ENCODE results near the gene KITLG. TPM values are rescaled to one million over a fixed set of nuclear protein-coding genes. Genes with fewer than 3 reads are reported as not detected.

The KITLG gene
- total and polyA plus RNA-seq, 3 donors from 2014 or later, result 12.2 to 25.0 (median 21.8) TPM

DNA sequence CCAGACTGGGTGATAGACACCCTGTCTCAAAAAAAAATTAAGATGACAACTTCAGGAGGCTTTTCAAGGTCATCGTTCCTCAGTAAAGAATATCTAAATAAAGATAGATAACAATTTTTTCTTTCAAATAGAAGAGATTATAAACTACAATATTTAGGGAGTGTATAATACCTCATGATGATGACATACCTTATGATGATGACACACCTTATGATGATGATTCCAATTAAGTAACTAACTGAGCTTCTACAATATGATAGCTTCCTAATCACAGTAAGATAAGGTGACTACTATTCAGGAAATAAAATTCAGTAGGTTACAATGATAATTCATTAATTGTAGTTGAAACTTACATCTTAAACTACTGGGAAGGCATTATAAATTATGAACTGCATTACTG is 40.4 kb downstream of the KITLG start:
- no peak for DNase-seq
- no peak for TF ChIP-seq POLR2A (IDR thresholded peaks at IDR 0.05)
- TF ChIP-seq, protein P1, sequence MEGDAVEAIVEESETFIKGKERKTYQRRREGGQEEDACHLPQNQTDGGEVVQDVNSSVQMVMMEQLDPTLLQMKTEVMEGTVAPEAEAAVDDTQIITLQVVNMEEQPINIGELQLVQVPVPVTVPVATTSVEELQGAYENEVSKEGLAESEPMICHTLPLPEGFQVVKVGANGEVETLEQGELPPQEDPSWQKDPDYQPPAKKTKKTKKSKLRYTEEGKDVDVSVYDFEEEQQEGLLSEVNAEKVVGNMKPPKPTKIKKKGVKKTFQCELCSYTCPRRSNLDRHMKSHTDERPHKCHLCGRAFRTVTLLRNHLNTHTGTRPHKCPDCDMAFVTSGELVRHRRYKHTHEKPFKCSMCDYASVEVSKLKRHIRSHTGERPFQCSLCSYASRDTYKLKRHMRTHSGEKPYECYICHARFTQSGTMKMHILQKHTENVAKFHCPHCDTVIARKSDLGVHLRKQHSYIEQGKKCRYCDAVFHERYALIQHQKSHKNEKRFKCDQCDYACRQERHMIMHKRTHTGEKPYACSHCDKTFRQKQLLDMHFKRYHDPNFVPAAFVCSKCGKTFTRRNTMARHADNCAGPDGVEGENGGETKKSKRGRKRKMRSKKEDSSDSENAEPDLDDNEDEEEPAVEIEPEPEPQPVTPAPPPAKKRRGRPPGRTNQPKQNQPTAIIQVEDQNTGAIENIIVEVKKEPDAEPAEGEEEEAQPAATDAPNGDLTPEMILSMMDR (IDR thresholded peaks at IDR 0.05), result no peak
- no peak overlapping the region for H3K4me3 ChIP-seq
- H3K27me3 ChIP-seq, result no peaks in the 10 kb centered on the region
- 0% methylated on average over 1 of the region's 1 CpG for WGBS, 2 donors
- no peaks in the 10 kb centered on the region for H3K4me1 ChIP-seq
- intact Hi-C loops (cut with DNase I; ENCODE audit: low total_unique reads), result no loop called here
- H3K9me3 ChIP-seq, result no peaks in the 10 kb centered on the region
- no peaks in the 10 kb centered on the region for H3K36me3 ChIP-seq (ENCODE audit: low read depth, missing control alignments)
- no peak overlapping the region for H3K27ac ChIP-seq

DNA sequence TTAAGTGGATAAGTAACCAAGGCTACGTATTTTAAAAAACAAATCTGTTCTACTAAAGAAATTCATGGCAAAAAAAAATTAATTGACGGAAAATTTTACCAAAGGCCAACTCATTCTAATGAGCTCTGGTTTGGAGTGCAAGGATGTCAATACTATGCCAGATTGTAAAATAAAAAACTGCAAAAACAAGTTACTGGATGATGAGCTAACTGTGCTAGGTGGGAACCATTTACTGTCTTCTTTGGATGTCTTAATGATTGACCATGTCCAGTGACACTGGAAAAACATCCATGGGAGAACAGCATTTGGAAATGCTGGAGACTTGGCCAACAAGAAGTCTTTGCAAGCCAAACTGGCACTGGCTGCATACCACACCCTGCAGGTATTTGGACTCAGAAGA is 41.6 kb downstream of the KITLG start:
- Histone ChIP-seq H3K4me1 (no peaks in the 10 kb centered on the region), H3K9me3 (no peaks in the 10 kb centered on the region), H3K27me3 (no peaks in the 10 kb centered on the region), H3K36me3 (ENCODE audit: low read depth, missing control alignments) (no peaks in the 10 kb centered on the region), H3K27ac (no peak overlapping the region), H3K4me3 (no peak overlapping the region)
- intact Hi-C loops (cut with DNase I; ENCODE audit: low total_unique reads), result no loop called here
- DNase-seq, result no peak
- WGBS, 2 donors, result 91% methylated on average over 2 of the region's 2 CpGs
- TF ChIP-seq, protein P1 (IDR thresholded peaks at IDR 0.05), result no peak
- no peak for TF ChIP-seq POLR2A (IDR thresholded peaks at IDR 0.05)

DNA sequence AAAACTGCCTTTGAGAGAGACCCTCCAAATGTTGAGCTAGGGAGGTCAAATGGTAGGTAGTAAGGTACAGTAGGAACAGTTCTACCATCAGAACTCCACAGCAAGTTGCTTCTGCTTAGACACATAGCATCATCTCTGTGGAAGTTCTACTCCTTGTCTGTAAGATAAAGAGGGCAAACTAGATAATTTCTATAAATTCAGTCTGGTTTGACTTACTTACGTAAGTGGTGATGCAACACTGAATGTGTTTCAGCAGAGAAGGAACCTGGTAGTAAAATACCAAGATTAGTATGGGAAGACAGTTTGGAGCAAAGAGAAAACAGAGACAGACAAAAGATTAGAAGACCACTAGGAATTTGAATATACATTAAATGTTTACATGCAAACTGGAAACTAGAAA is 42.0 kb downstream of the KITLG start:
- WGBS, 2 donors, result 90 to 93% methylated on average over 1 of the region's 1 CpG
- no peak for TF ChIP-seq POLR2A (IDR thresholded peaks at IDR 0.05)
- TF ChIP-seq, protein P1 (IDR thresholded peaks at IDR 0.05), result no peak
- intact Hi-C loops (cut with DNase I; ENCODE audit: low total_unique reads), result no loop called here

DNA sequence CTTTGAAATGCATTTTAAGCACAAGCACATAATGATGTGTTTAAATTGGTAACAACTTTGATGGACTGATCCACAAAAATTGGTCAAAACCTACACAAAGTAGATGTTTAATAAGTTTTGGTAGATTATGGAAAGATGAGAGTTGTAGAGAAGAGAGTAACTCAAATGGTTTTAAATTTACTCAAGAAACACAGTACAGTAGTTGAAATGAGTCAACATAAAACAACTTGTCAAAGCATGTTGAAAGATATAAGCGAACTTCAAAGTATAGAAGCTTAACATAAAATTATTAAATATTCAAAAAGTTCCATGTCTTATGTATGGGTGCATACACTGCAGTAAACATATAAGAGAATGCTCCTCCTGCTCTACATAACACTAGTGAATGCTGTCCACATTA is 49.4 kb downstream of the KITLG start:
- no peak overlapping the region for H3K4me3 ChIP-seq
- TF ChIP-seq, protein P1 (IDR thresholded peaks at IDR 0.05), result no peak
- no peak for TF ChIP-seq POLR2A (IDR thresholded peaks at IDR 0.05)
- no peak for DNase-seq
- no peaks in the 10 kb centered on the region for H3K36me3 ChIP-seq (ENCODE audit: low read depth, missing control alignments)
- no peak overlapping the region for H3K27ac ChIP-seq
- H3K27me3 ChIP-seq, result no peaks in the 10 kb centered on the region
- no peaks in the 10 kb centered on the region for H3K9me3 ChIP-seq
- WGBS, 2 donors, result 89 to 93% methylated on average over 1 of the region's 1 CpG
- intact Hi-C loops (cut with DNase I; ENCODE audit: low total_unique reads), result no loop called here
- peaks cover 11% of the 10 kb centered on the region for H3K4me1 ChIP-seq

More for the DNA sequence above, 42.0 kb downstream of the KITLG start:
- no peak for DNase-seq
- Histone ChIP-seq H3K4me1 (no peaks in the 10 kb centered on the region), H3K27me3 (no peaks in the 10 kb centered on the region), H3K36me3 (ENCODE audit: low read depth, missing control alignments) (no peaks in the 10 kb centered on the region), H3K9me3 (no peaks in the 10 kb centered on the region), H3K4me3 (no peak overlapping the region), H3K27ac (no peak overlapping the region)

Measured in testis (tissue), 3 donors.